SJSA1 (cell line): ENCODE results near the gene SUSD1. TPM values are rescaled to one million over a fixed set of nuclear protein-coding genes. Genes with fewer than 3 reads are reported as not detected.
"Not testable (repeated sequence)": the region's sequence is repeated elsewhere in the genome, so short reads cannot be mapped to it uniquely, and the experiment has no call there.

ENCODE experiments used
- DNase-seq, 2 experiments: peaks; one replicate each; pipeline ENCODE4 v3.0.0-alpha.2; 2015 to 2020; ENCODE audit warnings: low spot score in 2 of 2, low read depth in 1 of 2
- H3K27ac ChIP-seq: fragments of 250-450 bp; sonication (Bioruptor Pico); 2 replicates; pipeline ENCODE4 v1.5.1; 2020; ENCODE audit warnings: mild to moderate bottlenecking, moderate library complexity
- H3K27me3 ChIP-seq: fragments of 250-450 bp; sonication (Bioruptor Pico); replicated peaks from 2 replicates; pipeline ENCODE4 v1.5.1; 2020; ENCODE audit warnings: mild to moderate bottlenecking, moderate library complexity
- H3K36me3 ChIP-seq: fragments of 250-450 bp; sonication (Bioruptor Pico); 2 replicates; pipeline ENCODE4 v1.5.1; 2020; ENCODE audit warnings: mild to moderate bottlenecking
- H3K4me1 ChIP-seq: fragments of 250-450 bp; sonication (Bioruptor Pico); replicated peaks from 2 replicates; pipeline ENCODE4 v1.6.1; 2021; ENCODE audit warnings: mild to moderate bottlenecking
- H3K4me3 ChIP-seq: fragments of 250-450 bp; sonication (Bioruptor Pico); 2 replicates; pipeline ENCODE4 v1.5.1; 2020; ENCODE audit warnings: mild to moderate bottlenecking
- H3K9me3 ChIP-seq: fragments of 250-450 bp; sonication (Bioruptor Pico); replicated peaks from 2 replicates; pipeline ENCODE4 v1.5.1; 2020; ENCODE audit warnings: mild to moderate bottlenecking
- total RNA-seq: library from RNA; depleted of rRNA; stranded (reverse); fragments of >200 nt; shearing (Covaris generic); gene quantifications from 2 replicates; pipeline ENCODE4 v1.2.3, GENCODE V29; 2014

The SUSD1 gene
- total RNA-seq, 1 experiment from 2014 or later: 32.8 TPM

- DNase-seq, H3K27ac ChIP-seq, H3K4me3 ChIP-seq, H3K9me3 ChIP-seq, H3K4me1 ChIP-seq, H3K27me3 ChIP-seq: not testable (repeated sequence)
- H3K36me3 ChIP-seq: peaks cover 17% of the 10 kb centered on the region
Measured at GRCh38 chr9:112133806-112134205, 41.3 kb downstream of the SUSD1 start.

GRCh38 chr9:112132356-112132755 lies 42.7 kb downstream of the SUSD1 start:
- DNase-seq: no peak
- H3K4me3 ChIP-seq: no peak overlapping the region
- no peak overlapping the region for H3K27ac ChIP-seq
- H3K36me3 ChIP-seq: peaks cover 17% of the 10 kb centered on the region
- no peaks in the 10 kb centered on the region for H3K4me1 ChIP-seq
- no peaks in the 10 kb centered on the region for H3K27me3 ChIP-seq
- H3K9me3 ChIP-seq: no peaks in the 10 kb centered on the region

- Histone ChIP-seq H3K36me3 (peaks cover 13% of the 10 kb centered on the region), H3K4me3 (no peak overlapping the region), H3K27me3 (no peaks in the 10 kb centered on the region), H3K27ac (no peak overlapping the region), H3K4me1 (0 out of 2 replicates have a peak, but pooled peaks cover 2% of the 10 kb centered on the region), H3K9me3 (no peaks in the 10 kb centered on the region)
- no peak for DNase-seq
Measured at GRCh38 chr9:112130997-112131396, 44.1 kb downstream of the SUSD1 start.

GRCh38 chr9:112130347-112130746 lies 44.8 kb downstream of the SUSD1 start:
- Histone ChIP-seq H3K4me3 (no peak overlapping the region), H3K27ac (no peak overlapping the region), H3K36me3 (peaks cover 11% of the 10 kb centered on the region), H3K27me3 (no peaks in the 10 kb centered on the region), H3K9me3 (no peaks in the 10 kb centered on the region), H3K4me1 (0 out of 2 replicates have a peak, but pooled peaks cover 3% of the 10 kb centered on the region)
- no peak for DNase-seq

GRCh38 chr9:112129246-112129645 lies 45.9 kb downstream of the SUSD1 start:
- Histone ChIP-seq H3K4me1 (0 out of 2 replicates have a peak, but pooled peaks cover 3% of the 10 kb centered on the region), H3K9me3 (no peaks in the 10 kb centered on the region), H3K4me3 (no peak overlapping the region), H3K27me3 (no peaks in the 10 kb centered on the region), H3K27ac (no peak overlapping the region), H3K36me3 (peaks cover 7% of the 10 kb centered on the region)
- no peak for DNase-seq

- not testable (repeated sequence) for H3K27ac ChIP-seq, H3K27me3 ChIP-seq, DNase-seq, H3K4me3 ChIP-seq, H3K4me1 ChIP-seq, H3K36me3 ChIP-seq, H3K9me3 ChIP-seq
Measured at GRCh38 chr9:112128399-112128798, 46.7 kb downstream of the SUSD1 start.

GRCh38 chr9:112127281-112127680 lies 47.8 kb downstream of the SUSD1 start:
- no peak for DNase-seq
- no peaks in the 10 kb centered on the region for H3K27me3 ChIP-seq
- no peak overlapping the region for H3K27ac ChIP-seq
- no peak overlapping the region for H3K4me3 ChIP-seq
- 0 out of 2 replicates have a peak, but pooled peaks cover 3% of the 10 kb centered on the region for H3K4me1 ChIP-seq
- peaks cover 16% of the 10 kb centered on the region for H3K36me3 ChIP-seq
- H3K9me3 ChIP-seq: no peaks in the 10 kb centered on the region

GRCh38 chr9:112125951-112126388 lies 49.1 kb downstream of the SUSD1 start:
- Histone ChIP-seq H3K4me3 (no peak overlapping the region), H3K36me3 (peaks cover 25% of the 10 kb centered on the region), H3K27ac (no peak overlapping the region), H3K27me3 (no peaks in the 10 kb centered on the region), H3K9me3 (no peaks in the 10 kb centered on the region), H3K4me1 (0 out of 2 replicates have a peak, but pooled peaks cover 3% of the 10 kb centered on the region)
- no peak for DNase-seq

- no peak overlapping the region for H3K4me3 ChIP-seq
- H3K4me1 ChIP-seq: 0 out of 2 replicates have a peak, but pooled peaks cover 3% of the 10 kb centered on the region
- H3K27ac ChIP-seq: no peak overlapping the region
- DNase-seq: no peak
- H3K27me3 ChIP-seq: no peaks in the 10 kb centered on the region
- H3K9me3 ChIP-seq: no peaks in the 10 kb centered on the region
- H3K36me3 ChIP-seq: peaks cover 25% of the 10 kb centered on the region
Measured at GRCh38 chr9:112124156-112124555, 50.9 kb downstream of the SUSD1 start.

GRCh38 chr9:112121633-112122032 lies 53.5 kb downstream of the SUSD1 start:
- Histone ChIP-seq H3K4me3 (no peak overlapping the region), H3K9me3 (no peaks in the 10 kb centered on the region), H3K4me1 (0 out of 2 replicates have a peak, but pooled peaks cover 3% of the 10 kb centered on the region), H3K36me3 (peaks cover 27% of the 10 kb centered on the region), H3K27me3 (no peaks in the 10 kb centered on the region), H3K27ac (no peak overlapping the region)
- no peak for DNase-seq

- Histone ChIP-seq H3K9me3 (no peaks in the 10 kb centered on the region), H3K4me1 (no peaks in the 10 kb centered on the region), H3K36me3 (peaks cover 30% of the 10 kb centered on the region), H3K27me3 (no peaks in the 10 kb centered on the region), H3K27ac (no peak overlapping the region), H3K4me3 (no peak overlapping the region)
- no peak for DNase-seq
Measured at GRCh38 chr9:112120439-112120925, 54.6 kb downstream of the SUSD1 start.

- Histone ChIP-seq H3K9me3 (no peaks in the 10 kb centered on the region), H3K4me3 (no peak overlapping the region), H3K27ac (no peak overlapping the region), H3K36me3 (peaks cover 30% of the 10 kb centered on the region), H3K27me3 (no peaks in the 10 kb centered on the region), H3K4me1 (no peaks in the 10 kb centered on the region)
- no peak for DNase-seq
Measured at GRCh38 chr9:112120030-112120341, 55.1 kb downstream of the SUSD1 start.

- Histone ChIP-seq H3K4me3 (no peak overlapping the region), H3K36me3 (peaks cover 30% of the 10 kb centered on the region), H3K27ac (no peak overlapping the region), H3K27me3 (no peaks in the 10 kb centered on the region), H3K4me1 (no peaks in the 10 kb centered on the region), H3K9me3 (no peaks in the 10 kb centered on the region)
- no peak for DNase-seq
Measured at GRCh38 chr9:112119225-112120029, 55.7 kb downstream of the SUSD1 start.

GRCh38 chr9:112118009-112118408 lies 57.1 kb downstream of the SUSD1 start:
- Histone ChIP-seq H3K36me3 (peaks cover 20% of the 10 kb centered on the region), H3K27me3 (no peaks in the 10 kb centered on the region), H3K27ac (no peak overlapping the region), H3K4me1 (peaks cover 4% of the 10 kb centered on the region), H3K9me3 (no peaks in the 10 kb centered on the region), H3K4me3 (no peak overlapping the region)
- DNase-seq: no peak
